Measurements from ENCODE around the gene CFAP68. TPM values are rescaled to one million over a fixed set of nuclear protein-coding genes. Genes with fewer than 3 reads are reported as not detected.

Gene CFAP68
- total RNA-seq, 4 donors from 2014 or later: 19.4 to 30.9 (median 24.6) TPM

DNA sequence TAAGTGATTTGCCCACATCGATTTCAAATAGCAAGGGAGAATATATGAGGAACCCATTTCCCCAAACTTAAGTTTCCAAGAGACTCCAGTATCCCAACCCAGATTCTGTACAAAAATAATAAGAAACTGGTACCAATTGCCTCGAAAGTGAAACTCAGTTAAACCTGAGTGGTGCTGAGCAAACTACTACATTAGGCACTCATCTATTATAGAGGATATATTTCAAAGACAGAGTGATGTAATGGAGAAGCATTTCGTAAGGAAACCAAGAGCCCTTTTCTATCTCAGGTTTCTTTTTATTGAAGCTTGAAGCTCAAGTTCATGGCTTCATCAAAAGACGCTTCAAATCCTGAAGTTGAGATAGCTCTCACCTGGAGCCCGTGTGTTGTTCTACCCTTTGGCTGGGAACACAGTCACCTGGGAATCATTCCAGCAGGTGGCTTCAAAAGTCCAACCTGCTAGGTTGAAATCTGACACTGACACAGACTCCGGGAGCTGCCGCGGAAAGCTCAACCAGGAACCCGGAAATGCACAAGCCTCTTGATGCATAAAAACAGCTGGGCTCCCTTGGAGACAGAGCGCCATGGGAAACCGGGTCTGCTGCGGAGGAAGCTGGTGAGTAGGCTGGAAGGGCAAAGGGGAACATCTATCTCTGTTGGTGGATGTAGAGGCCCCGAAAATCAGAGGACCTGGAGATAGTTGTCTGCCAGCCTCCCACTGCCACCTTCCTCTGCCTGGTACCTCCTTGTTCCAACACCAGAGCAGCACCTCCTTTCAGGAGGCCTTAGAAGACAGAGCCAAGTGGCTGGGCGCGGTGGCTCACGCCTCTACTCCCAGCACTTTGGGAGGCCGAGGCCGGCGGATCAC lies 39.3 kb downstream of the CFAP68 start, which contains the start of gene C11orf52:
C11orf52 (plus strand) TSS at position 524 of the 867 bp plus-strand sequence; CDS start at position 584, 60 bp downstream.
- no peak for TF ChIP-seq CTCF (IDR thresholded peaks at IDR 0.05; ENCODE audit: low read depth)

GRCh38 chr11:111920908-111921307 lies 41.6 kb downstream of the CFAP68 start:
- TF ChIP-seq CTCF (IDR thresholded peaks at IDR 0.05; ENCODE audit: low read depth): no peak

GRCh38 chr11:111921541-111922230 lies 42.3 kb downstream of the CFAP68 start:
- no peak for TF ChIP-seq CTCF (IDR thresholded peaks at IDR 0.05; ENCODE audit: low read depth)

DNA sequence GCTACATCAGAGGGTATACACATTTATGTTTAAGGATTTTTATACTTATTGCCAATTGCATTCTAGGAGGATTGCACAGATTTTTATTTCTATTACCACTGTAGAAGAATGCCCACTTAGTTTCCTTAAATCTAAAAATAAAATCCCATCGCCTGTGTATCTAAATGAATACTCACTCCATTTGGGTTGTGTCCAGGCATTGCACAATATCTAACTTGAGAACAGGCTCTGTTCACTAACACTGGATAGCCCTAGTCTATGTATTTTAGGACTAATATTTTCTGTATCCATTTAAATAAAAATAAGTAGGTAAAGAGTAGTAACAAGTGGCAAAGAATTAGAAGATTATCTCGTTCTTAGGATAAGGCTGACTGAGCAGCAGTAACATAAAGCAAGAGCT lies 43.5 kb downstream of the CFAP68 start:
- no peak for TF ChIP-seq CTCF (IDR thresholded peaks at IDR 0.05; ENCODE audit: low read depth)

DNA sequence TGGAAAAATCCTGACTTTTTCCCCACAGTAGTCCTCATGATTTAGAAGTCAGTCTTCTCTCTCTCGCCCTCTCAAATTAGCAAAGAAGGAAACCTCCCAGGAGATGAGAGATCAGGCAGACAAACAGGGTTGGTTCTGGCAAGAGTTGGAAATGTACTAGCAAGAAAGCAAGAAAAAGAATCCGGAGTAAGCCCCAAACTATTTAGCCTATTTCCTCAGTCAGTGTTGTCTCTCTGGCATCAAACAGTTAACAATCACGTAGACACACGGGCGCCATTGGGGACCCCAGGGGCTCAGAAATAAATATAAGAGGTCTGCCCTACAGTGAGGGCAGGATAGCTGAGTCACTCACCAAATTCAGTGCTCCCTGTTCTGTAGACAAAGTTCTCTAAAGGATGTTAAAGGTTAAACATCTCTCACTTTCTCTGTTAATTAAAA lies 44.0 kb downstream of the CFAP68 start:
- no peak for TF ChIP-seq CTCF (IDR thresholded peaks at IDR 0.05; ENCODE audit: low read depth)

DNA sequence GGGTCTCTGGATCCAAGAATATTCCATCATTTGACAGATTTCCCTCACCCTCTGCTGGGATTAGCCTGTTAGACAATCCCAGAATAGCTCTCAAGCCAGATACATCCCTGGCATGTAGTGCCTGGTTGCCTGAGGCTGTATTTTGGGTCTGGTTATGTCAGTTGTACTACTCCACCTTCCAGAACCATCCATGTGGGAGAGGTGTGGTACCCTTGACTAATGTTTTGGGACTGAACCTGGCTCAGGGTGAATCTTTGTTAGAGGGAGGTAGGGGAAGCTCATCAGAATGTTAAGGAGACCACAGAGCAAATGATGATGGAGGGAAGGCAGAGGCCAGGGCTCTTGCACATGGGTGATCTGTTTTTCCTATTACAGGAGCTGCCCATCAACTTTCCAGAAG lies 44.6 kb downstream of the CFAP68 start:
- no peak for TF ChIP-seq CTCF (IDR thresholded peaks at IDR 0.05; ENCODE audit: low read depth)

- no peak for TF ChIP-seq CTCF (IDR thresholded peaks at IDR 0.05; ENCODE audit: low read depth)
These were observed 46.6 kb downstream of the CFAP68 start for GRCh38 chr11:111925953-111926352.

Measured in subcutaneous adipose tissue (tissue), 4 donors.